GM19035 (cell line): Measurements from ENCODE around the gene PFKFB3.
"Not testable (repeated sequence)": the region's sequence is repeated elsewhere in the genome, so short reads cannot be mapped to it uniquely, and the experiment has no call there.

Experiments used
- ATAC-seq: cut with Tn5 transposase; IDR thresholded peaks from one replicate; pipeline ENCODE4 v1.9.1; 2021; ENCODE audit not compliant: unreplicated experiment

The PFKFB3 gene

GRCh38 chr10:6232846-6233724 lies 30.4 kb downstream of the PFKFB3 start:
- no peak for ATAC-seq

DNA sequence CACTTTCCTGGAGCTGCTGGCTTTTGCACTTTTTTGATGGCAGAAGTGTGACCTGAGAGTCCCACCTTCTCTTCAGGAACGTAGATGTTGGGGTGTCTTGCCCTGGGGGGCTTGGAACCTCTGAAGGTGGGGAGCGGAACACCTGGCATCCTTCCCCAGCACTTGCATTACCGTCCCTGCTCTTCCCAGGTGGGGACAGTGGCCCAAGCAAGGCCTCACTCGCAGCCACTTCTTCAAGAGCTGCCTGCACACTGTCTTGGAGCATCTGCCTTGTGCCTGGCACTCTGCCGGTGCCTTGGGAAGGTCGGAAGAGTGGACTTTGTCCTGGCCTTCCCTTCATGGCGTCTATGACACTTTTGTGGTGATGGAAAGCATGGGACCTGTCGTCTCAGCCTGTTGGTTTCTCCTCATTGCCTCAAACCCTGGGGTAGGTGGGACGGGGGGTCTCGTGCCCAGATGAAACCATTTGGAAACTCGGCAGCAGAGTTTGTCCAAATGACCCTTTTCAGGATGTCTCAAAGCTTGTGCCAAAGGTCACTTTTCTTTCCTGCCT lies 31.1 kb downstream of the PFKFB3 start:
- ATAC-seq: no peak

DNA sequence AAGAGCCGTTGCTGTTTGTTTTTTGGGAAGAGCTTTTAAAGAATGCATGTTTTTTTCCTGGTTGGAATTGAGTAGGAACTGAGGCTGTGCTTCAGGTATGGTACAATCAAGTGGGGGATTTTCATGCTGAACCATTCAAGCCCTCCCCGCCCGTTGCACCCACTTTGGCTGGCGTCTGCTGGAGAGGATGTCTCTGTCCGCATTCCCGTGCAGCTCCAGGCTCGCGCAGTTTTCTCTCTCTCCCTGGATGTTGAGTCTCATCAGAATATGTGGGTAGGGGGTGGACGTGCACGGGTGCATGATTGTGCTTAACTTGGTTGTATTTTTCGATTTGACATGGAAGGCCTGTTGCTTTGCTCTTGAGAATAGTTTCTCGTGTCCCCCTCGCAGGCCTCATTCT lies 31.6 kb downstream of the PFKFB3 start:
- no peak for ATAC-seq

DNA sequence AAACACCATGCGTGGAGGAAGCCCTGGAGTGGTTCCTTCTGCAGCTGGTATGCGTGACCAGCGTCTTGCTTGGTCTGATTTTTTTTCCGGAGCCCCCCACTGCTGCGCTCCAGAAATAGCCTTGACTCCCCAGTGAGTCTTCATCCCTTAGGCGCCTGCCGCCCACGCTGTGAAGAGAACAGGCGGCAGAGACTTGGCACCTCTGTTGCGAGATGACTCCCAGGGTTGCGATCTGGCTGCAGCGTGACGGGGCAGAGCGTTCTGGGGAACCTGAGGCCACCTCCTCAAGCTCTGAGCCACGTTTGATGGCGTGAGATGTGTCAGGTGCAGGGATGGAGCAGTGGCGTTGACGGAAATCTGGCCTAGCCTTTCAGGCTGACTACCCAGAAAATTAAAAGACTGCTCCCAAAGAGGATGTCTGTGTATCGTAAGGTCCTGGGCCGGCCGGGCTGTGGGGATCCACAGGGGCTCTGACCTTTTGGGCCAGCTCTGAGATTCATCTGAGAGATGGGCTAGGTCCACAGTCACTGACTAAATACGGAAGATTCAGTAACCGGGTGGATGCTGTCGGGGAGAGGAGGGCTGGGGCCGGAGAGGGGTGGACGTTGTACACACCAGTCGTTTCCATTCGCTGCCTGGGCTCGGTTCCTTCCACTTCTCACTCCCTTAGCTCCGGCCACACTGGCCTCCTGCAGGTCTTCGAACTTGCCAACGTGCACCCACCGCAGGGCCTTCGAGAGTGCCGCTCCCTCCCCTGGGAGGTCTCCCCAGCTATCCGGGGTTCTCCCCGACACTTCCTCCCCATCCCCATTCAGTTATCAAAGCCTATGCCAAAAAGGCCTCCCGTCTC lies 33.8 kb downstream of the PFKFB3 start:
- no peak for ATAC-seq

DNA sequence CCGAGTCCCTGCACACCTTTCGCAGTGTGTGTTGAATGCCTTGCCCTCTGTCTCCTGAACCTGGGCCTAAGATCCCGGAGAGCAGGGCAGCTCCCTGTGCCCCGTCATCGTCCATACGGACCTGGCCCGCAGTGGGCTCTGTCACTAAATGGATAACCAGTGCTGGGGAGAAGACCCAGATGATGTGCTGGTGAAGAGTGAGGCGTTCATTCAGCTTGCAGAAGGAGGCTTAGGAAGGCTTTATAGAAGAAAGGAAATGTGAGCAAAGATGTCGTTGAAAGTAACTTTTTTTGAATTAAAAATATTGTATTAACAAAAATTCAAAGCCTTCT lies 34.4 kb downstream of the PFKFB3 start:
- ATAC-seq: no peak

DNA sequence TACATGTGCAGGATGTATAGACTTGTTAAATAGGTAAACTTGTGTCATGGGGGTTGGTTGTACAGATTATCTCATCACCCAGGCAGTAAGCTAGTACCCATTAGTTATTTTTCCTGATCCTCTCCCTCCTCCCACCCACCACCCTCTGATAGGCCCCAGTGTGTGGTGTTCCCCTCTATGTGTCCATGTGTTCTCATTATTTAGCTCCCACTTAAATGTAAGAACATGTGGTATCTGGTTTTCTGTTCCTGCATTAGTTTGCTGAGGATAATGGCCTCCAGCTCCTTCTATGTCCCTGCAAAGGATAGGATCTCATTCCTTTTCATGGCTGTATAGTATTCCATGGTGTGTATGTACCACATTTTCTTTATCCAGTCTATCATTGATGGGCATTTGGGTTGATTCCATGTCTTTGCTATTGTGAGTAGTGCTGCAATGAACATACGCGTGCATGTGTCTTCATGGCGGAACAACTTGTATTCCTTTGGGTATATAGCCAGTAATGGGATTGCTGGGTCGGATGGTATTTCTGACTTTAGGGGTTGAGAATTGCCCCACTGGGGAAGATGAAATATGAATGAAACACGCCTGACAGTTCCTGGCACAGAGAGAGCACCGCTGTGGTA lies 36.0 kb downstream of the PFKFB3 start:
- ATAC-seq: not testable (repeated sequence)

GRCh38 chr10:6239213-6239991 lies 36.7 kb downstream of the PFKFB3 start:
- no peak for ATAC-seq

DNA sequence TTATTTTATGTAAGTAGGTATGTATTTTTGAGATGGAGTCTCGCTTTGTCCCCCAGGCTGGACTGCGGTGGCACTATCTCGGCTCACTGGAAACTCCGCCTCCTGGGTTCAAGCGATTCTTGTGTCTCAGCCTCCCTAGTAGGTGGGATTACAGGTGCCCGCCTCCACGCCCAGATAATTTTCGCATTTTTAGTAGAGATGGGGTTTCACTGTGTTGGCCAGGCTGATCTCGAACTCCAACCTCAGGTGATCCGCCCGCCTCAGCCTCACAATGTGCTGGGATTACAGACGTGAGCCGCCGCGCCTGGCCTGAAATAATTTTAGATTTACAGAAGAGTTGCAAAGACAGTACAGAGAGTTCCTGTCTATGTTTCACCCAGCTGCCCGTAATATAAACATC lies 37.5 kb downstream of the PFKFB3 start:
- ATAC-seq: no peak

DNA sequence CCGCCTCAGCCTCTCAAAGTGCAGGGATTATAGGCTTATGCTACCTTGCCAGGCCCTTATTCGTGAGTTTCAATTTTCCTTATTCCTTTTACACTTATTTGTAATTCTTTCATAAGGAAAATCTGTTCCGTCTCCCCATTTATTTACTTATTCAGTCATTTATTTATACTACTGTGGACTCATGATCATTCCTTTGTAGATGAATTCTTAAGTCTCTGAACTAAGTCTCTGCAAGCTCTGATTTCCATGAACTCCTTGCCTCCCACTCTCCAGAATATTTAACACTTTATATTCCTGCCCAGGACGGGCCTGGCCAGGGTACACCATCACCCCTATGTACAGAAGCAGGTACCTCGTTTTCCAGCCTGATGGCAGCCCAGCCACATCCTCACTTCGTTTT lies 39.4 kb downstream of the PFKFB3 start:
- ATAC-seq: no peak

- ATAC-seq: no peak
Measured at GRCh38 chr10:6244510-6244909, 41.8 kb downstream of the PFKFB3 start.

DNA sequence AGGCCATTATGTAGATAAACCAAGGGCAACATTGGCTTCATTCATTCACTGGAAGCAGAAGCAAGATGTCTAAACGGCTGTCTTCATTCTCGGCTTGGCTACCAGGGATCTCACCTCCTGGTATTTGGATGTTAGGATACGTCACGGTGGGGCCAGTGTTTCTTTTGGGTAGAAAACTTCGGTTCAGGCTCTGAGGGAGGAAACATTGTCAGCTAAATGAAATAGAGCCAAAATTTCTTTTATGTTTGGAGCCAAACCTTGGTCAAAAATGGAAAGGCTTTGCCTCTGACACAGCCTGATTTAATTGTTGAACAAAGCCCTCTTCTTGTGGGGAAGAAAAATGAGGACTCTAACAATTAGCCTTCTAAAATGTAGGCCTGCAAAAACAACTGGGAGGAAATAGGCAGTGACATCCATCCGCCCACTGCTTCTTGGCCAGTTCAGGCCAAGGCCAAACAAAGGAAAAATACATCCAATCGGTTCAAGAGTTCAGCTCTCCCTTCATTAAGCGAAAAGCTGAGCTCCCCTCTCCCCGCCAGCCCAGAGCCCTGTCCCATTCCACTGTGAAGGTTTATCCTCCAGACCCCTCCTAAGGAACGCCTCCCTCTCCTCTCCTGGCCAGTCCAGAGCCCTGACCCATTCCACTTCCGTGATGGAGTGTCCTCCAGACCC lies 44.4 kb downstream of the PFKFB3 start:
- ATAC-seq: no peak

- not testable (repeated sequence) for ATAC-seq
Measured at GRCh38 chr10:6248908-6249307, 46.2 kb downstream of the PFKFB3 start.

DNA sequence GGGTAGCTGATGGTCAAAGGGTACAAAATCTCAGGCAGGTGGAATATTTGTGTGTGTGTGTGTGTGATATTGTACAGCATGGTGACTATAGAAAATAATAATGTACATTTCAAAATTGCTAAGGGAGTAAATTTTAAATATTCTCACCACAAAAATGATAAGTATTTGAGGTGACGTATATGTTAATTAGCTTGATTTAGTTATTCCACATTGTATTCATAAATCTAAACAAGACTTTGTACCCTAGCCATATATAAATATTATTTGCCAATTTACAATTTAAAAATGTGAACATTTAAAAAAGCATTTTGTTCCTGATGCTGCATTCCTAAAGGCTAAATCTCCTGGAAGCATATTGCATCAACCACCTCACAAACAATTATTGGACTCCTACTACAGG lies 47.0 kb downstream of the PFKFB3 start:
- ATAC-seq: no peak

DNA sequence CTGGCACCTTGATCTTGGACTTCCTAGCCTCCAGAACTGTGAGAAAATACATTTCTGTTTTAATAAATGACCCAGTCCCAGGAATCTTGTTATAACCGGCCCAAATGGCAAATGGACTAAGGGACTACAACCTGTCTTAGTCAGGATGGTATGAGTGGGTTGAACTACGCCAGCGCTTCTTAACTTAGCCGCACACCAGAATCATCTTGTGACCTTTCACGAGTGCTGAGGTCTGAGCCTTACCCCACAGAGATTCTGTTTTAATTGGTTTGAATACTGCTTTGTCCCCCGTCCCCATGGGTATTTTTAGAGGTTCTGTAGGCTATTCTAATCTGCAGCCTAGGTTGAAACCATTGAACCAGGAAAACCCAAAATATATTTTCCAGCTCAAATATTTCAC lies 48.0 kb downstream of the PFKFB3 start:
- no peak for ATAC-seq

DNA sequence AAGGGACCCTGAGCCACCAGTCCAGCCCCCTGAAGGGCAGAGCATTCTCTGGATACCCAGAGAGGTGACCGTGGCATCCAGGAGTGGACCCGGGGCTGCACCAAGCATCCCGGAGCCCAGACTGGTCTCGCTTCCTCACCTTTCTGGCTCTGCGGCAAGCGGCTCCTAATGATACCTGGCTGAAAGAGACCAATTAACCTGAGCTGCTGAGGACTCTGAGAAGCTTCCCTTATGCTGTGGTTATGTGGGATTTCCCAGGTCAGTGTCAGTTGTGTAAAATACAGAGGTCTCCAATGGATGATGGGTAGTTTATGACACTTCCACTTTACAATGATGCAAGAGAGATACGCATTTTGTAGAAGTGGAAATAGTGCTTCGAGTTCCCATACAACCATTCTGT lies 51.5 kb downstream of the PFKFB3 start:
- no peak for ATAC-seq

GRCh38 chr10:6255548-6256061 lies 52.9 kb downstream of the PFKFB3 start:
- no peak for ATAC-seq

GRCh38 chr10:6256439-6256838 lies 53.7 kb downstream of the PFKFB3 start:
- no peak for ATAC-seq

GRCh38 chr10:6259153-6259552 lies 56.4 kb downstream of the PFKFB3 start:
- no peak for ATAC-seq

DNA sequence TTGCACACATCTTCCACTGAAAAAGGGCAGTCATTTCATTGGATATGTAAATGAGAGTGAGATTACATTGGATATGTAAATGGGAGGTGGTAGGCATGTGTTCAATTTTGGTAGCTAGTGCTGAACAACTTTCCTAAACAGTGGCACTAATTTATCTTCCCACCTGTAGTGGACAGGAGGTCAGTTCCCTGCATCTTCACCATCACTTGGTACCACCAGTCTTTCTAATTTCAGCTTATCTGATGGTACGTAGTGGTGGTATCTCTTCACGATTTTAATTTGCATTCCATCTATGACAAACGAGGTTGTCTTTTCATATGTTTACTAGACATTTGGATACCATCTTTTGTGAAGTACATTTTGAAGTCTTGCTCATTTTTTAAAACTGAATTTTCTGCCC lies 58.1 kb downstream of the PFKFB3 start:
- ATAC-seq: no peak

- ATAC-seq: no peak
Measured at GRCh38 chr10:6267941-6268340, 65.2 kb downstream of the PFKFB3 start.
